Ovary (tissue), 9 donors: ENCODE data around the gene SYNE4. TPM values are rescaled to one million over a fixed set of nuclear protein-coding genes. Genes with fewer than 3 reads are reported as not detected.
A peak's percentile ranks its signal among the peaks of the same experiment; 100 is the strongest.

ENCODE experiments used
- DNase-seq, 5 donors: peaks; one replicate each; pipeline ENCODE4 v3.0.0-alpha.2; 2019 to 2020
- H3K27ac ChIP-seq, 2 donors: fragments of 200-600 bp; one replicate each; pipeline versions ENCODE4 v1.5.1 to v1.8.0; 2019 to 2022
- H3K27me3 ChIP-seq: fragments of 200-600 bp; one replicate; pipeline ENCODE4 v1.8.0; 2022
- H3K36me3 ChIP-seq: fragments of 200-600 bp; sonication (generic); one replicate; pipeline ENCODE4 v1.5.1; 2019
- H3K4me1 ChIP-seq: one replicate; pipeline ENCODE4 v1.8.1; 2013; ENCODE audit warnings: mild to moderate bottlenecking, moderate library complexity; ENCODE audit not compliant: insufficient read depth
- H3K4me3 ChIP-seq: fragments of 200-600 bp; sonication (generic); one replicate; pipeline ENCODE4 v1.5.1; 2017
- H3K9me3 ChIP-seq, 2 donors: fragments of 200-600 bp in 1 of 2; sonication (generic) in 1 of 2; one replicate each; pipeline versions ENCODE4 v1.5.1 to v1.8.1; 2013 to 2019; ENCODE audit warnings: mild to moderate bottlenecking in 1 of 2, moderate library complexity in 1 of 2
- EP300 ChIP-seq: sonication (generic); formaldehyde crosslinking; IDR thresholded peaks from one replicate; pipeline ENCODE4 v1.6.1; 2017; ENCODE audit warnings: antibody characterized with exemption
- POLR2A ChIP-seq: fragments of 450-650 bp; IDR thresholded peaks from one replicate; pipeline ENCODE4 v1.6.1; 2017; ENCODE audit warnings: antibody characterized with exemption, mild to moderate bottlenecking, moderate library complexity
- WGBS, 3 donors: extraction: QIAGEN DNeasy Blood & Tissue Kit in 1 of 3; methylation state at CpG; one replicate each; pipeline versions ENCODE4 v1.1.5 to v1.1.7; 2013 to 2017; 5-methylcytosine and 5-hydroxymethylcytosine counted together
- intact Hi-C, 4 donors: fragments of 100-400 bp; cut with DNase I; formaldehyde crosslinking; loops; one replicate each; pipeline versions ENCODE4 v1.11.0 to v1.15.1; 2022 to 2023
- polyA plus RNA-seq, 2 donors: library from polyadenylated mRNA; stranded (reverse); fragments of 200-250 nt in 1 of 2; fragments of 350-450 nt in 1 of 2; fragmentation: Illumina TruSeq in 1 of 2; extraction: RNeasy Lipid Tissue Mini Kit (QIAGEN cat#74804) in 1 of 2; gene quantifications; one replicate each; pipeline ENCODE4 v1.2.3, GENCODE V29; 2013 to 2014
- total RNA-seq, 7 donors: library from RNA; depleted of rRNA in 2 of 7; stranded (reverse); fragments of >200 nt in 2 of 7; fragmentation: NEBNext Ultra II Directional in 3 of 7; extraction: Animal tissue kit (Norgen Biotek cat#: 25700) in 3 of 7; gene quantifications; one replicate each; pipeline versions ENCODE4 v1.1.0 to v1.2.4, GENCODE V29; 2016 to 2023
- TF ChIP-seq, protein P1 (sequence below), 3 donors: fragments of 450-650 bp in 2 of 3; fragments of 200-600 bp in 1 of 3; IDR thresholded peaks; one replicate each; pipeline versions ENCODE4 v1.5.1 to v1.8.0; 2016 to 2022; ENCODE audit warnings: antibody characterized with exemption in 3 of 3, mild to moderate bottlenecking in 1 of 3
- donor health status: DM: no; HTN: no; CAD: no; lungs with moderate emphysema.
- donor health status: DM: no; HTN: no; CAD: no.
- donor health status: Bipolar disorder and iron deficiency.
- donor health status: DM: yes; HTN: yes; CAD: no.
- donor health status: DM: no; HTN: no; CAD: no.
- donor health status: DM: yes; HTN: yes; CAD: no.

Gene SYNE4
- total and polyA plus RNA-seq, 9 donors = 0.37 to 2.6 (median 0.89) TPM

DNA sequence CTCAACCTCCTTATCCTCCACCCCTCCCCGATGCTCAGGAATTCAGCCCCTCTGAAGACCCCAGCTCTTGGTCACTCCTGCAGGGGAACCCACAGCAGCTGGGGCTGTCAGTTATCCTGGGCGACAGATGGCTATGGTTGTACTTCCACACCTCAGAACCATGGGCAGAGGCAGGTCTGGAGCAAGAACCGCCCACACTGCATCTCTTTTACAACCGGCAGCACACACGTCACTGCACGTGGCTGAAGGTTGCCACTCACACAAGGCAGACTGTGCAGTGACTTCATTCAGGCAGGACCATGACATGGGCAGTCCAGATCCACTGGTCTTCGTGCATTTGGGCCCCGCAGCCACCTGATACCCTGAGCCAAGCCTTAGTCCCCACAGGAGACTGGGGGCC, 35.1 kb downstream of the SYNE4 start:
- intact Hi-C loops = no loop called here
- DNase-seq = no peak
- WGBS, 3 donors = 33 to 44% (median 44%) methylated on average over 8 of the region's 8 CpGs
- Histone ChIP-seq H3K27me3 (no peaks in the 10 kb centered on the region), H3K36me3 (no peaks in the 10 kb centered on the region), H3K4me3 (no peak overlapping the region), H3K9me3 (no peaks in the 10 kb centered on the region), H3K27ac (no peak overlapping the region), H3K4me1 (no peaks in the 10 kb centered on the region)
- TF ChIP-seq POLR2A (no peak), EP300 (no peak)
- TF ChIP-seq, protein P1, sequence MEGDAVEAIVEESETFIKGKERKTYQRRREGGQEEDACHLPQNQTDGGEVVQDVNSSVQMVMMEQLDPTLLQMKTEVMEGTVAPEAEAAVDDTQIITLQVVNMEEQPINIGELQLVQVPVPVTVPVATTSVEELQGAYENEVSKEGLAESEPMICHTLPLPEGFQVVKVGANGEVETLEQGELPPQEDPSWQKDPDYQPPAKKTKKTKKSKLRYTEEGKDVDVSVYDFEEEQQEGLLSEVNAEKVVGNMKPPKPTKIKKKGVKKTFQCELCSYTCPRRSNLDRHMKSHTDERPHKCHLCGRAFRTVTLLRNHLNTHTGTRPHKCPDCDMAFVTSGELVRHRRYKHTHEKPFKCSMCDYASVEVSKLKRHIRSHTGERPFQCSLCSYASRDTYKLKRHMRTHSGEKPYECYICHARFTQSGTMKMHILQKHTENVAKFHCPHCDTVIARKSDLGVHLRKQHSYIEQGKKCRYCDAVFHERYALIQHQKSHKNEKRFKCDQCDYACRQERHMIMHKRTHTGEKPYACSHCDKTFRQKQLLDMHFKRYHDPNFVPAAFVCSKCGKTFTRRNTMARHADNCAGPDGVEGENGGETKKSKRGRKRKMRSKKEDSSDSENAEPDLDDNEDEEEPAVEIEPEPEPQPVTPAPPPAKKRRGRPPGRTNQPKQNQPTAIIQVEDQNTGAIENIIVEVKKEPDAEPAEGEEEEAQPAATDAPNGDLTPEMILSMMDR (IDR thresholded peaks at IDR 0.05) = no peak

DNA sequence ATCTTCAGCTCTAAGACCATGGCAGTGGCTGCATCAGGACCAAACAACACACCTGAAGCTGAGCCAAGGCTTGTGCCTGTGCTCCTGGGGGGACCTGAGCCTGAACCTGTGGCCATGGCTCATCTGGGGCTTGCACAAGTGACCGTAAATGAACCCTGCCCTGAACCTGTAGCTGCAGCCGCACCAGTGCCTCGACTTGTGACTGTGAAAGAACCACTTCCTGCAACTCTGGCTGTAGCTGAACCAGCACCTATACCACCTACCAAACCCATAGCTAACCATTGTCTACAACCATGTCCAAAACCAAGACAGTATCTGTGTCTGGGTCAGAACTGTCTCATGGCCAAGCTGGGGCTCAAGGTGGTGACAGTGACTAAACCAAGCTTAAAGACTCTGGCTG, 41.8 kb downstream of the SYNE4 start:
- no peaks in the 10 kb centered on the region for H3K4me1 ChIP-seq
- WGBS, 3 donors = 75 to 79% (median 79%) methylated on average over 3 of the region's 3 CpGs
- H3K36me3 ChIP-seq = no peaks in the 10 kb centered on the region
- intact Hi-C loops = no loop called here
- TF ChIP-seq, protein P1 (IDR thresholded peaks at IDR 0.05) = no peak
- no peak for TF ChIP-seq EP300
- TF ChIP-seq POLR2A = no peak
- no peak for DNase-seq
- H3K4me3 ChIP-seq = no peak overlapping the region
- H3K9me3 ChIP-seq = no peaks in the 10 kb centered on the region
- no peak overlapping the region for H3K27ac ChIP-seq
- no peaks in the 10 kb centered on the region for H3K27me3 ChIP-seq

DNA sequence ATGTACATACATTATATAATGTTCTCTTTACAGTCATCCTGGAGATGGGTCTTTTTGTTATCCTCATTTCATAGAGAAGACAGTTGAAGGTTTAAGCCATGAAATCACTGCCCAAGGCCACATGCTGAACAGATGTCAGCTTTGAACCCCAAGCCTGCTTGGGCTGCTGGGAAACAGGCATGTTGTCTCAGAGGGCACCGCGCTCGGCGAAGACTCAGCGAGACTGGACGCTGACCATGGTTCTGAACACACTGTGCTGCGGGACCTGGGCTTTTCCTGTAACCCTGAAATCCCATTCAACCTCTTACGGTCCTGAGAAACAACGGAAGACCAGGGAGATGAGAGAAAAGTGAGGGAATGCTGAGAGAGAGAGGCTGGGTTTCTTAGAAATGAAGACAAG, 45.1 kb downstream of the SYNE4 start:
- Histone ChIP-seq H3K27me3 (no peaks in the 10 kb centered on the region), H3K9me3 (no peaks in the 10 kb centered on the region), H3K27ac (no peak overlapping the region), H3K4me3 (no peak overlapping the region), H3K4me1 (peaks cover 7% of the 10 kb centered on the region), H3K36me3 (no peaks in the 10 kb centered on the region)
- 0 to 2% (median 1%) methylated on average over 9 of the region's 9 CpGs for WGBS, 3 donors
- intact Hi-C loops = no loop called here
- peak in 2 of 5 donors; percentile 59 to 63 for DNase-seq
- TF ChIP-seq EP300 (no peak), POLR2A (no peak)
- TF ChIP-seq, protein P1 (IDR thresholded peaks at IDR 0.05) = no peak

DNA sequence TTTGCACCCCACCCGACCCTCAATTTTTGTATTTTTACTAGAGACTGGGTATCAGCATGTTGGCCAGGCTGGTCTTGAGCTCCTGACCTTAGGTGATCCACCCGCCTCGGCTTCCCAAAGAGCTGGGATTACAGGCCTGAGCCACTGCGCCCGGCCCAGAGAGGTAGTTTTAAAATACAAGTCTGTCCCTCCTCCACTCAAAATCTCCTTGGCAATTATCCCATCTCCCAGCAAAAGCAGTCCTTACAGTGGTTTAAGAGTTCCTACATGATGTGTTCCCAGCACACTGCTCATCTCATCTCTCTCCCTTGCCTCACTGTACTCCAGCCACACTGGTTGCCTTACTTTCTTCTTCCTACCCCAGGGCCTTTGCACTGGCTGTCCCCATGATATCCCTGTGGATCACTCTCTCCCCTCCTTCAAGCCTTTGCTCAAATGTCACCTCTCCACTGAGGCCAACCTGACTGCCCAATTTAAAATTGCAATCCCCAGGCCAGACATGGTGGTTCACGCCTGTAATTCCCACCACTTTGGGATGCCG, 48.1 kb downstream of the SYNE4 start:
- Histone ChIP-seq H3K36me3 (no peaks in the 10 kb centered on the region), H3K27me3 (no peaks in the 10 kb centered on the region), H3K27ac (no peak overlapping the region), H3K9me3 (no peaks in the 10 kb centered on the region), H3K4me3 (no peak overlapping the region), H3K4me1 (peaks cover 7% of the 10 kb centered on the region)
- DNase-seq = no peak
- 70 to 76% (median 75%) methylated on average over 7 of the region's 7 CpGs for WGBS, 3 donors
- intact Hi-C loops = no loop called here
- TF ChIP-seq, protein P1 (IDR thresholded peaks at IDR 0.05) = no peak
- TF ChIP-seq POLR2A = no peak
- TF ChIP-seq EP300 = no peak
